Astrocyte of the spinal cord (primary cell): ENCODE measurements around the gene LRRC17.
"Not testable (repeated sequence)": the region's sequence is repeated elsewhere in the genome, so short reads cannot be mapped to it uniquely, and the experiment has no call there.

Experiments
- DNase-seq: peaks from one replicate; pipeline ENCODE4 v3.0.0; 2011; ENCODE audit warnings: low read depth, low spot score
- H3K4me3 ChIP-seq: 2 replicates; pipeline ENCODE4 v1.5.1; 2011; ENCODE audit warnings: low read depth, mild to moderate bottlenecking, low read length, moderate library complexity
- in situ Hi-C: cut with HindIII; loops from 2 replicates; pipeline ENCODE4 v1.10.0; 2017; ENCODE audit warnings: low sequenced_read_pairs
- TF ChIP-seq, protein P1 (sequence below): IDR thresholded peaks from 2 replicates; pipeline ENCODE4 v1.5.1; 2012; ENCODE audit warnings: low read depth, mild to moderate bottlenecking, low read length, inconsistent platforms

Gene LRRC17

DNA sequence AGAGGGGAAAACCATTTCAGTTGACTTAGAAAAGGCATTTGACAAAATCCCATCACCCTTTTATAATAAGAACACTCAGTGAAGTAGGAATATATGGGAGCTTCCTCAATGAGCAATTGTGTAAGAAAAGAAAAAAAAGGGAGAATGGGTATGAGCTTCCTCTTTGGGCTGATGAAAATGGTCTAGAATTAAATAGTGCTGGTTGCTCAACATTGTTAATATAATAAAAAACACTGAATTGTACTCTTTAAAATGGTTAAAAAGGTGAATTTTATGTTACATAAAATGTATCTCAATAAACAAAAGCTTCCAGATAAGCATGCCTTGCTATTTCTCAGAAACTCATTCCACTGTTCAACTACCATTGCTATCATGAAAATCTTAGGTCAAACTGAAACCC is 40.6 kb downstream of the LRRC17 start:
- no peak overlapping the region for H3K4me3 ChIP-seq
- DNase-seq = no peak
- TF ChIP-seq, protein P1, sequence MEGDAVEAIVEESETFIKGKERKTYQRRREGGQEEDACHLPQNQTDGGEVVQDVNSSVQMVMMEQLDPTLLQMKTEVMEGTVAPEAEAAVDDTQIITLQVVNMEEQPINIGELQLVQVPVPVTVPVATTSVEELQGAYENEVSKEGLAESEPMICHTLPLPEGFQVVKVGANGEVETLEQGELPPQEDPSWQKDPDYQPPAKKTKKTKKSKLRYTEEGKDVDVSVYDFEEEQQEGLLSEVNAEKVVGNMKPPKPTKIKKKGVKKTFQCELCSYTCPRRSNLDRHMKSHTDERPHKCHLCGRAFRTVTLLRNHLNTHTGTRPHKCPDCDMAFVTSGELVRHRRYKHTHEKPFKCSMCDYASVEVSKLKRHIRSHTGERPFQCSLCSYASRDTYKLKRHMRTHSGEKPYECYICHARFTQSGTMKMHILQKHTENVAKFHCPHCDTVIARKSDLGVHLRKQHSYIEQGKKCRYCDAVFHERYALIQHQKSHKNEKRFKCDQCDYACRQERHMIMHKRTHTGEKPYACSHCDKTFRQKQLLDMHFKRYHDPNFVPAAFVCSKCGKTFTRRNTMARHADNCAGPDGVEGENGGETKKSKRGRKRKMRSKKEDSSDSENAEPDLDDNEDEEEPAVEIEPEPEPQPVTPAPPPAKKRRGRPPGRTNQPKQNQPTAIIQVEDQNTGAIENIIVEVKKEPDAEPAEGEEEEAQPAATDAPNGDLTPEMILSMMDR = no peak
- in situ Hi-C loops = no loop called here

DNA sequence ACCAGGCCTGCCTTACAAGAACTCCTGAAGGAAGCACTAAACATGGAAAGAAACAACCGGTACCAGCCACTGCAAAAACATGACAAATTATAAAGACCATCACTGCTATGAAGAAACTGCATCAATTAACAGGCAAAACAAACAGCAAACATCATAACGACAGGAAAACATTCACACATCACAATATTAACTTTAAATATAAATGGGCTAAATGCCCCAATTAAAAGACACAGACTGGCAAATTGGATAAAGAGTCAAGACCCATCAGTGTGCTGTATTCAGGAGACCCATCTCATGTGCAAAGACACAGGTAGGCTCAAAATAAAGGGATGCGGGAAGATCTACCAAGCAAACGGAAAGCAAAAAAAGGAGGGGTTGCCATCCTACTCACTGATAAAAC is 41.6 kb downstream of the LRRC17 start:
- in situ Hi-C loops, DNase-seq: not testable (repeated sequence)

DNA sequence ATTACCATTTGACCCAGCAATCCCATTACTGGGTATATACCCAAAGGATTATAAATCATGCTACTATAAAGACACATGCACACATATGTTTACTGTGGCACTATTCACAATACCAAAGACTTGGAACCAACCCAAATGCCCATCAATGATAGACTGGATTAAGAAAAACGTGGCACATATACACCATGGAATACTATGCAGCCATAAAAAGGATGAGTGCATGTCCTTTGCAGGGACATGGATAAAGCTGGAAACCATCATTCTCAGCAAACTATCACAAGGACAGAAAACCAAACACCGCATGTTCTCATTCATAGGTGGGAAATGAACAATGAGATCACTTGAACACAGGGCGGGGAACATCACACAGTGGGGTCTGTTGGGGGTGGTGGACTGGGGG is 45.2 kb downstream of the LRRC17 start:
- in situ Hi-C loops, H3K4me3 ChIP-seq, DNase-seq: not testable (repeated sequence)

More for the DNA sequence above, 41.6 kb downstream of the LRRC17 start:
- not testable (repeated sequence) for H3K4me3 ChIP-seq

DNA sequence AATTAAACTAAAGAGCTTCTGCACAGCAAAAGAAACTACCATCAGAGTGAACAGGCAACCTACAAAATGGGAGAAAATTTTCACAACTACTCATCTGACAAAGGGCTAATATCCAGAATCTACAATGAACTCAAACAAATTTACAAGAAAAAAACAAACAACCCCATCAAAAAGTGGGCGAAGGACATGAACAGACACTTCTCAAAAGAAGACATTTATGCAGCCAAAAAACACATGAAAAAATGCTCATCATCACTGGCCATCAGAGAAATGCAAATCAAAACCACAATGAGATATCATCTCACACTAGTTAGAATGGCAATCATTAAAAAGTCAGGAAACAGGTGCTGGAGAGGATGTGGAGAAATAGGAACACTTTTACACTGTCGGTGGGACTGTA is 49.2 kb downstream of the LRRC17 start:
- DNase-seq, in situ Hi-C loops: not testable (repeated sequence)

DNA sequence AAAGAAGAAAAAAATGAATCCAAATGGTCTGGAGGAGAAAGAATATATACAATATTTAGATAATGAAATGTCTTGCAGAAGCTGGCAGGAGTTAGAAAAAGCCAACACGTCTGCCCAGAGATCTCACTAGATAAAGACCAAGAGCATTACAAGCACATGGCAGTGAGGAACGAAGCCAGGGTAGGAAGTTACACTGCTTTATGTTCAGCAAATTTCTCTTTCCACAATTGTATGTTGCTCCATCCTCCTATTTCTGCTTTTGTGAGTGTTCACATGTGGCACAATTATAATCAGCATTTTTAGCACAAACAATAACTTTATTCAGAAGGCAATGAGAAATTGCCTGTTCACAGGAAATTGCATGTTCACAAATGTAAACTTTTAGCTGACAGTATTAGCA is 53.7 kb downstream of the LRRC17 start:
- DNase-seq = no peak
- H3K4me3 ChIP-seq = no peak overlapping the region
- in situ Hi-C loops = no loop called here
- TF ChIP-seq, protein P1 = no peak

More for the DNA sequence above, 49.2 kb downstream of the LRRC17 start:
- H3K4me3 ChIP-seq = not testable (repeated sequence)

DNA sequence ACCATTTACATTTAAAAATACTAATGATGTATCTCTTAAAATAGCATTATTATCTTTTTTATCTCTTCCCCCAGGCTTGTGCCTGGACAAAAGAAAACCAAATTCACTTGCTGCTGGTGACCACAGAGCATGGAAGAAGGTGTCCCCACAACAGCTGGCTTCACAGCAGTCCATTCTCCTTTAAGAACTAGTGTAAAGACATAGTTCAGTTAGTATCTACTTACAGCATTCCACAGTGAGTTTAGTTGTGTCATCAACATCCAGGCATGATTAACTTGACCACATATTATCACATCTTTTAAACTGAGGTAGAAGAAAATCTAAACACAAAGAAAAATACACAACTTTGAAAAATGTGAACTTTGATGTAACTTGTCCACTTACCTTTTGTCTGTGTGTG is 55.0 kb downstream of the LRRC17 start:
- in situ Hi-C loops = no loop called here
- no peak overlapping the region for H3K4me3 ChIP-seq
- peak; percentile 29 for DNase-seq
- TF ChIP-seq, protein P1 = no peak

DNA sequence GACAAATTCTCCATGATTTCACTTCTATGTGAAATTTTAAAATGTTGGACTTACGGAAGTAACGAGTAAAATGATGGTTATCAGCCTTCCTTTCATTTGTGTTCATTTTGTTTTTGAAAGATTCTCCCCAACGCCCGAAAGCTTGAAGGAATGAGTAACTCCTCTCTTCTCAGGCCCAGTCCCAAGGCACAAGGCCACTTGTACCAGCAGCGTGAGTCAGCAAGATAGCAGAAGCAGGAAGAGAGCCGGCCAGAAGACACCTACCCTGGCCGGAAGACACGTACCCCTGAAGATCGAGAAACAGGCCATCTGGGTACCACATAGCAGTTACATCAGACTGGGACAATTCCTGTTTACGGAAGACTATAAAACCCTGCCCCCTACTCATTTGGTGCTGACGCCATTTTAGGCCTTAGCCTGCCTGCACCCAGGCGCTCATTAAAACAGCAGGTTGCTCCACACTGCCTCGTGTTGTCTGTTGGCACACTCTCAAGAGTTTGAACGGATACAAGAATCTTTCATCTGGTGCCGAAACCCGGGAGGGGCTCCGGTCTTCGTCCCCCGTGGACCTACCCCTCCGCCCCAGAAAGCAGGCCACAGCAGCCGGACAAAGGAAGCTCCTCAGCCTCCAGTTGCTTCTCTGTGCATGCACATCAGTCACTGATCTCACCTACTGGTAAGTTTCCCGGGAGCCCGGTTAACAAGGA is 60.4 kb downstream of the LRRC17 start:
- TF ChIP-seq, protein P1 = no peak
- H3K4me3 ChIP-seq = no peak overlapping the region
- in situ Hi-C loops = no loop called here
- DNase-seq = no peak

DNA sequence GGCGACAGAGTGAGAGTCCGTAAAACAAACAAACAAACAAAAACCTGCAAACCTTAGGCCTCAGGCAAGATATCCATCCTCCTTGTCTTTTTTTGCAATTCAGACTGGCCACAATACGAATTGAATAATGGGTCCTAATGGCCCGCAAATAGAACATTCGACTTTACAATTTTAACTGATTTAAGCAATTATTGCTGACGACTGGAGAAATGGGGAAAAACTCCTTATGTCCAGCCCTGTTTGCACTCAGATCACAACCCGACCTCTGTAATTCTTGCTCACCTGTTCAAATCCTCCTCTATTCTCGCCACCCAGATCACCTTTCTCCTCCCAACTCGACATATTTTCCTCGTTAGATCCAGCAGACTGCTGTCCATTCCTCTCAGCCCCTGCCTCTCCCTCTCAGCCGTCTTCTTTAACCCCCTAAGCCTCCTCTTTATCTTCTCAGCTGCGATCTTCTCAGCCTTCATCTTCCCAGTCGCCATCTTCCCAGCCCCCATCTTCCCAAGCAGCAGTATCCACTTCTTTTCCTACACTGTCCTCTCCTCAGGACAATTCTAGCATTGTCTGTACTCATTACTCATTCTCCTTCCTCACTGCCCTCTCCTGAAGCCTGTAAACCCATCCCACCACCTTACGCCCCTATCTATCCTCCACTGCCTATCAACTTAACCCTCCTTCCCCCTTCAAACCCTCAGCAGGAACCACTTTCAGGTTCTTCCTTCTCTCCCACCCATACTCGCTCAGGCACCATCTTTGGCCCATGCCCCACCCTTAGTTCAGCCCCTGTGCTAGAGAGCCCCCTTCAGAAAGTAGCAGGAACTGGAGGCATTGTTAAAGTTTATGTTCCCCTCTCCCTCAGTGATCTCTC is 61.8 kb downstream of the LRRC17 start:
- no peak for DNase-seq
- in situ Hi-C loops = no loop called here

More for the DNA sequence above, 61.8 kb downstream of the LRRC17 start:
- TF ChIP-seq, protein P1 = no peak
- no peak overlapping the region for H3K4me3 ChIP-seq
